Kidney epithelial cell (primary cell): ENCODE results near the gene ISG20. TPM values are rescaled to one million over a fixed set of nuclear protein-coding genes. Genes with fewer than 3 reads are reported as not detected.

Source experiments
- DNase-seq: peaks from one replicate; pipeline ENCODE4 v3.0.0-alpha.2; 2010; ENCODE audit warnings: low read depth
- H3K27me3 ChIP-seq: 2 replicates; pipeline ENCODE4 v1.6.0; 2011; ENCODE audit warnings: low read length; ENCODE audit not compliant: control insufficient read depth, insufficient read depth
- H3K36me3 ChIP-seq: 2 replicates; pipeline ENCODE4 v1.5.1; 2011; ENCODE audit warnings: low read length; ENCODE audit not compliant: control insufficient read depth, insufficient read depth
- H3K4me3 ChIP-seq: 2 replicates; pipeline ENCODE4 v1.5.1; 2011; ENCODE audit warnings: low read depth, mild to moderate bottlenecking, control low read depth, low read length
- CTCF ChIP-seq: IDR thresholded peaks from 2 replicates; pipeline ENCODE4 v1.5.1; 2011; ENCODE audit warnings: mild to moderate bottlenecking, moderate library complexity, low read length, control low read depth, inconsistent platforms; ENCODE audit not compliant: insufficient read depth, poor library complexity, severe bottlenecking
- total RNA-seq: library from RNA; depleted of rRNA; stranded (reverse); fragments of >200 nt; gene quantifications from 2 replicates; pipeline ENCODE4 v1.2.3, GENCODE V29; 2015

Gene ISG20
- total RNA-seq, 1 donor from 2014 or later, result 22.3 TPM

- TF ChIP-seq CTCF, result peak; percentile 25
- peaks cover 26% of the 10 kb centered on the region for H3K27me3 ChIP-seq
- H3K4me3 ChIP-seq, result no peak overlapping the region
- no peak for DNase-seq
- no peaks in the 10 kb centered on the region for H3K36me3 ChIP-seq
These were observed 28.1 kb upstream of the ISG20 start for GRCh38 chr15:88610701-88611231.

- Histone ChIP-seq H3K36me3 (no peaks in the 10 kb centered on the region), H3K27me3 (peaks cover 13% of the 10 kb centered on the region), H3K4me3 (no peak overlapping the region)
- TF ChIP-seq CTCF, result no peak
- DNase-seq, result no peak
These were observed 26.5 kb upstream of the ISG20 start for GRCh38 chr15:88612186-88612796.

- no peak overlapping the region for H3K4me3 ChIP-seq
- H3K36me3 ChIP-seq, result no peaks in the 10 kb centered on the region
- TF ChIP-seq CTCF, result no peak
- H3K27me3 ChIP-seq, result peaks cover 8% of the 10 kb centered on the region
- DNase-seq, result no peak
These were observed 25.5 kb upstream of the ISG20 start for GRCh38 chr15:88613074-88613944.

GRCh38 chr15:88615303-88616107 lies 23.3 kb upstream of the ISG20 start:
- no peak for DNase-seq
- peaks cover under 1% of the 10 kb centered on the region for H3K27me3 ChIP-seq
- no peaks in the 10 kb centered on the region for H3K36me3 ChIP-seq
- no peak overlapping the region for H3K4me3 ChIP-seq
- TF ChIP-seq CTCF, result no peak

- Histone ChIP-seq H3K36me3 (no peaks in the 10 kb centered on the region), H3K27me3 (no peaks in the 10 kb centered on the region), H3K4me3 (no peak overlapping the region)
- TF ChIP-seq CTCF, result no peak
- no peak for DNase-seq
These were observed 22.6 kb upstream of the ISG20 start for GRCh38 chr15:88616240-88616639.
